Measurements from ENCODE around the gene PTPRN2.
A peak's percentile ranks its signal among the peaks of the same experiment; 100 is the strongest.
"Not testable (repeated sequence)": the region's sequence is repeated elsewhere in the genome, so short reads cannot be mapped to it uniquely, and the experiment has no call there.

The PTPRN2 gene

GRCh38 chr7:158357898-158358821, 229.5 kb downstream of the PTPRN2 start:
- DNase-seq = no peak

GRCh38 chr7:158357106-158357897, 230.3 kb downstream of the PTPRN2 start:
- DNase-seq = no peak

GRCh38 chr7:158356454-158356853, 231.2 kb downstream of the PTPRN2 start:
- DNase-seq = no peak

DNA sequence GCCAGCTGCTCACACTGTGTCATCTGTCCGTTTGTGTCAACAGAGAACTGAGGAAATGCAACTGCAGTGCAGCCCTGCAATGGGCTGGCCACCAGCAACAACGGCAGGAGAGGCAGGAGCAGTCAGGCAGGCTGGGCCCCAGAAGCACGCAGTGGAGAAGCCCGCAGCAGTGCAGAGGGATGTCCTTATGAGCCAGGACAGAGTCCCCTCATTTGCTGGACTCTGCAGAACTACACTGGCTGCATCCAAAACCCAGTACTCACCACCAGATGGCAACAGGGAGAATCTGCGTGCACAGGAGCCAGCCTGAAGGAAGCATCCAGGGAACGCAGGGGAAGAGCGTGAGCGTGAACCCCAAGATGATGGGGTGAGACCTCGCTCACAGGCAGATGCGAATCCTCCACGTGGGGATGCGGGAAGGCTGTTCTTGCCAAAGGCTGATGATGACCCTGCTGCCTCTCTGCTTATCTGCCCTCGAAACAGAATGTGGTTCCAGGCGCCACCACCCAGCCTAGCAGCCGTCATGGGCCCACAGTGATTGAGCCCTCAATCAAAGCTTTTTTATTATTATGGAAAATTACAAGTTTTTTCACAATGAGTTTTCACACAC, 232.1 kb downstream of the PTPRN2 start:
- DNase-seq = no peak

DNA sequence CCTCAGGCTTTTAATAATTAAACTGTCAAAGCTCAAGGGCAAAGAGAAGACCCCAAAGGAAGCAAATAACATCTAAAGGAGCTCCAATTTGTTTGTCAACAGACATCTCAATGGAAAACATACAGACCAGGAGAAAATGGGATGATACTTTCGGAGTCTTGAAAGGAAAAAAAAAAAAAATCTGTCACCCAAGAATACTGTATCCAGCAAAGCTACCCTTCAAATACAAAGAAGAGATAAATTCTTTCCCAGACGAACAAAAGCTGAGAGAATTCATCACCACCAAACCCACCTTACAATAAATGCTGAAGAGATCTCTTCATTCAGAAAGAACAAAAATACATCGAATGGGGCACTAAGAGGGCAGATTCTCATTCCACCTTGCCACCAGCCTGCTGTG, 232.8 kb downstream of the PTPRN2 start:
- no peak for DNase-seq

DNA sequence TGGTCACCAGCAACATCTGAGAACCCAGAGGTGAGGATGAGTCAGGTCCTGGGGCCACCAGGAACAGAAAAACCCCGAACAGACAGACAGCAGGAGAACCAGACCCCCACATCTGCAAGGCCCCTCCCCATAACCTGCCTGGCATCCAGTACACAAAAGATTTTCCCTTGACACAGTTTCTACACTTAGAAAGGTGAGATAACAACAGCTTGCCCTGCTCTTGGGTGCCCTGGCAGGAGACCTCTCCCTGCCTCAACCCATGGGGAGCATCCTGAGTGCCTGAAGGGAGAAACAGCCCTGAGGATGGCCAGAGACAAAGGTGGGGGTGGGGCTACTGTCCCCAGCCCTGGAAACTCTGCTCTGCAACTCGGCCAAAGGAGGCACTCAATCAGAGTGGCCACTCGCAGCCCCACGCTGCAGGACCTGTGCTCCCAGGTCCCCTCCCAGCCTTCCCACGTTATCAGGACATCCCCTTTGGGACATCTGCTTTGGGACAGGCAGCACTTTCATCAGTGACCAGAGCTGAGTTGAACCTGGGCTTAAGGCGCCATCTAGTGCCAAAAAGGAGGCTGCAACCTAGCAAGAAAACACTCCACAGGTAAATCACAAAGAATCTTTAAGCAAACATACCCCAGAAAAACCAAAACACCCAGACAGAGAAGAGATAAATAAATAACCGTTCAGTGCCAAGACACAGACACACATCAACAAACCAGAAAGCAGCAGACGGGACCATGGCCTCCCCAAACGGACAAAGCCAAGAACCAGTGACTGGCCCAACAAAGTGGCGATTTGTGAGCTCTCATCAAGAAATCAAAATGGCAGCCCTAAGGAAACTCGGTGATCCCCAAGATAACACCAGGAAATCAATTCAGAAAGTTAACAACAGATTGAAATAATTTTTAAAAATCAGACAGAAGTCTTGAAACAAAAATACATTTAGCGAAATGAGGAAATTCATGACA, 233.7 kb downstream of the PTPRN2 start:
- DNase-seq = no peak

DNA sequence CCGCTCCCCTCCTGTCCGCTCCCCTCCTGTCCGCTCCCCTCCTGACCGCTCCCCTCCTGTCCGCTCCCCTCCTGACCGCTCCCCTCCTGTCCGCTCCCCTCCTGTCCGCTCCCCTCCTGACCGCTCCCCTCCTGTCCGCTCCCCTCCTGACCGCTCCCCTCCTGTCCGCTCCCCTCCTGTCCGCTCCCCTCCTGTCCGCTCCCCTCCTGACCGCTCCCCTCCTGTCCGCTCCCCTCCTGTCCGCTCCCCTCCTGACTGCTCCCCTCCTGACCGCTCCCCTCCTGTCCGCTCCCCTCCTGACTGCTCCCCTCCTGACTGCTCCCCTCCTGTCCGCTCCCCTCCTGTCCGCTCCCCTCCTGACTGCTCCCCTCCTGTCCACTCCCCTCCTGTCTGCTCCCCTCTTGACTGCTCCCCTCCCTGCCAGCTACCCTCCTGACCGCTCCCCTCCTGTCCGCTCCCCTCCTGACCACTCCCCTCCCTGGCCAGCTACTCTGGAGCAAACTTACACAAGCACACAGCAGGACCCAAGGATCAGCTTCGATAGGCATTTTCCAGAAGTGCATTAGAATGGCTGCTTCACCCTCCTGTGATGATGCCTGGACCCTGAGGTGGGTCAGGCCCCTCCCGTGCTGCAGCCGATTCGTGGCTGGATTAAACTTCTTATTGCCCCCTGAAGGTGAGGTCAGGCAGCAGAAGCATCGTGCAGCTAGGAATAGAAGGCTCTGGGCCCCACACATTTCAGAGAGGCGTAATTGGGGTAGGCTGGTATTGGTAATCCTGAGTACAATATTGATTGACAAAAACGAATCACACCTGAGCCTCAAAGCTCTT, 235.5 kb downstream of the PTPRN2 start:
- DNase-seq = not testable (repeated sequence)

DNA sequence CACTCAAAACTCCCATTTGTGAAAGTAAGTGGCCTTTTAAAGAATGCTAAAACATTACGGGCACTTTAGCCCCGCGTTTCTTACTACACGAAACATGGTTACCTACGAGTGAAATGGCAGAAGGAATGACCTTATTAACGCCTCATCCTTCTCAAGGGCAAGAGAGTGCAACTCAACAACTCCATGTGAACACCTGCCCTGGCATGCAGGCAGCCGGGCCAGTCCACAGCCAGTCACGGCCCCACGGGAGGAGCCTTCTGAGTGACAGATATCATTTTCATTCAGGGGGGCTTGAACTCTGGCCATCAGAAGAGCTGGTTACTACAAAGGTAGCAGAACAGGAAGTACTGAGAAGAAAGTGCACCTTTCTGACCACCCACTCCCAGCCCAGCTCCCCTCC, 236.1 kb downstream of the PTPRN2 start:
- no peak for DNase-seq

- DNase-seq = no peak
Observed at GRCh38 chr7:158351051-158351450, 236.6 kb downstream of the PTPRN2 start.

DNA sequence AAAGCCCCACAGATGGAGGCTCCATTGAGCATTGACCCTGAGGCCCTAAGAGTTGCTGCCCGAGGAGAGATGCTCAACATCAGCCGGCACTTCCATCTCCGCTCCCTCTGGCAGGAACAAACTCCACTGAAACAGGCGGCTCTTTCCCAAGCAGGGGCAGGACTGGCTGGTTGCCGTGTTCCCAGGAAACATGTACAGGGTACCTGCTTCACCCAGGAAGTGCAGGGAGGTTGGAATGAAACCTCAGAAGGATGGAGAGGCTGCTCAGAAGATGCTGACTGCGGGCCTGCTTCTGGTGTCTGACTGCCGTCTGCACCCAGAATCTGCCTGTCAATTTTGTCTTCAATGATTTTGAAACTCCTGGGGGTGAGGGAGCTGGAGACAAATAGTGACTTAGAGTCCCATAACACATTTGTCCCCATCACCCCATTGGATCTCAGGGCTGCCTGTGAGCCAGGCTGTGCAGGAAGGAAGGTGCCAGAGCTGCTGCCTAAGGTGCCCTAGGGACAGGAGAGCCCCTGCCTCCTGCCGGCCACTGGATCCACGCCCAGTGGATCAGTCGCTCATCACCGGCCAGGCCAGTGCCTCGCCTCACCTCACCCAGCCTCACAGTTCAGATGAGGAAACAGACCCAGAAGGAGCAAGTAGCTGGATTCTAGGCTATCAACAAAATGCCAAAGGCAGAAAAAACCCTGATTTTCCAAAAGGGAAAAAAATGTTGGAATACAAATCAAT, 237.3 kb downstream of the PTPRN2 start:
- DNase-seq = no peak

DNA sequence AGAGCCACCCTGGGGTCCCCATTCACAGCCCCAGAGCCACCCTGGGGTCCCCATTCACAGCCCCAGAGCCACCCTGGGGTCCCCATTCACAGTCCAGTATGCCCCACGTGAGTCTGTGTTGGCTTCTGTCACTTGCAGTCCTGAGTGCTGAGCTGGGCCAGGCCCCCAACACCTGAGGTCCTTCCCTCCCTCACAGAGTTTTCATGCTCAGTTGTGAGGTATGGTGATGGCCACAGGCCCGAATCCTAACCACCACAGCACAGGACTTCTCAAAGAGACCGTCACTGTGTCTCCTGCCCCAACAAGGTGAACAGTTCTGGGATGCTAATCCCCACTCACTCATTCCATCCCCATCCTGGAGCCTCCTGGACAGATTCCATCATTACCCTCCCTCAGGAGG, 239.2 kb downstream of the PTPRN2 start:
- DNase-seq = no peak

DNA sequence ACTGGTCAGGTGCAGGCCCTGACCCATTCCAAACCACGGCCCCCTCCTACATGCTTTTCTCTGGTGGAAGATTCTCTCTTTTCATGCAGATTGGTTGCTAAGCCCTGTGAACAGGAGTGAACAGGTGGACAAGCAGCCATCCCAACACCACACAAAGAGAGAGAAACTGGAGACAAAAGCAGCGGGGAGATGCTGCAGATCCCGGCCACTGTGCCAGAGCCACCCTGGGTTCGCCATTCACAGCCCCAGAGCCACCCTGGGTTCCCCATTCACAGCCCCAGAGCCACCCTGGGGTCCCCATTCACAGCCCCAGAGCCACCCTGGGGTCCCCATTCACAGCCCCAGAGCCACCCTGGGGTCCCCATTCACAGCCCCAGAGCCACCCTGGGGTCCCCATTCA, 239.6 kb downstream of the PTPRN2 start:
- DNase-seq = not testable (repeated sequence)

GRCh38 chr7:158345731-158346130, 241.9 kb downstream of the PTPRN2 start:
- DNase-seq = no peak

- DNase-seq = no peak
Observed at GRCh38 chr7:158344706-158345300, 242.8 kb downstream of the PTPRN2 start.

- no peak for DNase-seq
Observed at GRCh38 chr7:158343936-158344455, 243.6 kb downstream of the PTPRN2 start.

GRCh38 chr7:158343526-158343925, 244.1 kb downstream of the PTPRN2 start:
- no peak for DNase-seq

GRCh38 chr7:158341097-158341496, 246.5 kb downstream of the PTPRN2 start:
- DNase-seq = peak in 1 of 2 donors; percentile 5

- DNase-seq = not testable (repeated sequence)
Observed at GRCh38 chr7:158336952-158337351, 250.7 kb downstream of the PTPRN2 start.

DNA sequence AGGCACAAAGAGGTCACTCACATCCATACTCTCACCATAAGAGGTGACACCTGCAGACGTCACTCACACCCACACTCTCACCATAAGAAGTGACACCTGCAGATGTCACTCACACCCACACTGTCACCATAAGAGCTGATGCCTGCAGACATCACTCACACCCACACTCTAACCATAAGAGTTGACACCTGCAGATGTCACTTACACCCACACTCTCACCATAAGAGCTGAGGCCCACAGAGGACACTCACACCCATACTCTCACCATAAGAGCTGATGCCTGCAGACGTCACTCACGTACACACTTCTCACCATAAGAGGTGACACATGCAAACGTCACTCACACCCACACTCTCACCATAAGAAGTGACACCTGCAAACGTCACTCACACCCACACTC, 255.1 kb downstream of the PTPRN2 start:
- not testable (repeated sequence) for DNase-seq
